ENCODE data around the gene SV2C.

The SV2C gene

GRCh38 chr5:76111477-76112174 lies 28.4 kb downstream of the SV2C start:
- no peak overlapping the region for H3K4me3 ChIP-seq (ENCODE audit: low read length)
- H3K36me3 ChIP-seq (ENCODE audit: insufficient read depth, low read depth, low read length) = no peaks in the 10 kb centered on the region
- no peaks in the 10 kb centered on the region for H3K27me3 ChIP-seq (ENCODE audit: insufficient read depth, low read length)
- peaks cover 8% of the 10 kb centered on the region; the same call in 1 of the 2 replicates for H3K4me1 ChIP-seq (ENCODE audit: insufficient read depth, low read length)
- no peaks in the 10 kb centered on the region for H3K9me3 ChIP-seq (ENCODE audit: insufficient read depth, low read depth, low read length)
- H3K27ac ChIP-seq (ENCODE audit: low read length) = no peak overlapping the region
- no peak overlapping the region for H3K9ac ChIP-seq (ENCODE audit: low read depth, low read length)

DNA sequence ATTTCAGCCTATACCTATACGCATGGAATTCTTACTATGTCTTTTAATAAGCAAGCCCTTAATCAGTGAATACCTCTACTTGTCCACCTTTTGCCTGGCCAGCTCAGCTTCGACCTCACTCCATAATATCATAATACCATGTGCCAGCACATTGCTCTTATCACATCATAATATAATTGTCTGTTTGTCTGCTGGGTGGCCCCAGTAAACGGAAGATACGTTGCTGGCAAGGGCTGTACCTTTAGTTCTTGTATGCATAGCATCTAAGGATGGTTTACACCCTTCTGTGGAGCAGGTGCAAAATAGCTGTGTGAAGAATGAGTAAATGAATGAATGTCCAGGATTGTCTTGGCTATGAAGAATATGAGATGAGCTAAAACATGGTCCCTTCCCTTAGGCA lies 29.9 kb downstream of the SV2C start:
- H3K4me1 ChIP-seq (ENCODE audit: insufficient read depth, low read length) = peaks cover 8% of the 10 kb centered on the region; the same call in 1 of the 2 replicates
- H3K9me3 ChIP-seq (ENCODE audit: insufficient read depth, low read depth, low read length) = no peaks in the 10 kb centered on the region
- H3K27me3 ChIP-seq (ENCODE audit: insufficient read depth, low read length) = no peaks in the 10 kb centered on the region
- no peak overlapping the region for H3K27ac ChIP-seq (ENCODE audit: low read length)
- no peak overlapping the region for H3K9ac ChIP-seq (ENCODE audit: low read depth, low read length)
- no peaks in the 10 kb centered on the region for H3K36me3 ChIP-seq (ENCODE audit: insufficient read depth, low read depth, low read length)
- no peak overlapping the region for H3K4me3 ChIP-seq (ENCODE audit: low read length)

DNA sequence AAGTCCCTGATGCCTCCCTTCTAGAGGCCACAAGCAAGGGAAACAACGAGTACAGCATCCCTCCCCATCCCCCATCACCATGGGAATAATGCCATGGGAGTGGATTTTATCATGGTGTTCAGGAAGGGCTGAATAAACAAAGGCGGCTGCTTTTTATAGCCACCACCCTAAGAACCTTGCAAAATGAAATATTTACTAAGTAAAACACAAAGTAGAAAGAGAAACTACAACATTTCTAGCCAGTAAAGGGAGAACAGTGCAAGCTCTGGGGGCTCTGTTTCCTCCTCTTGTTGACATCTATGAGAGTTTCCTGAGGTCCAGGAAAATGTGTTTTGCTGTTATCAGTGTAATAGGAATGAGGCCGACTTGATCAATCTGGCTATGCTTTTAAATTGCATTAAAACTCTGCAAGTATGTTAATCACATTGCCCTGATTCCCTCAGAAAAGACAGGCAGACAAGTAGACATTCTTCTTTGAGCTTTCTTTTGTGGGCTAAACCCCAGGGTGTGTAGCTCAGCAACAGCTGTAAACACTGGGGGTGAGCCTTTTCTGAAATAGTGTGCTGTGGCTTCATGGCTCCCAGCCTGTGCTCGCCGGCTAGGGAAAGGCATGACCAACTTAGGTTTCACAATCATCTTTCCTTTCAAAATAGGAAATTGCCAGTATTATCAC lies 31.1 kb downstream of the SV2C start:
- no peak overlapping the region; the same call in 1 of the 2 replicates for H3K9ac ChIP-seq (ENCODE audit: low read depth, low read length)
- no peaks in the 10 kb centered on the region for H3K9me3 ChIP-seq (ENCODE audit: insufficient read depth, low read depth, low read length)
- H3K27ac ChIP-seq (ENCODE audit: low read length) = no peak overlapping the region
- H3K27me3 ChIP-seq (ENCODE audit: insufficient read depth, low read length) = no peaks in the 10 kb centered on the region
- no peaks in the 10 kb centered on the region for H3K36me3 ChIP-seq (ENCODE audit: insufficient read depth, low read depth, low read length)
- no peak overlapping the region; the same call in 1 of the 2 replicates for H3K4me3 ChIP-seq (ENCODE audit: low read length)
- peaks cover 8% of the 10 kb centered on the region; the same call in 1 of the 2 replicates for H3K4me1 ChIP-seq (ENCODE audit: insufficient read depth, low read length)

DNA sequence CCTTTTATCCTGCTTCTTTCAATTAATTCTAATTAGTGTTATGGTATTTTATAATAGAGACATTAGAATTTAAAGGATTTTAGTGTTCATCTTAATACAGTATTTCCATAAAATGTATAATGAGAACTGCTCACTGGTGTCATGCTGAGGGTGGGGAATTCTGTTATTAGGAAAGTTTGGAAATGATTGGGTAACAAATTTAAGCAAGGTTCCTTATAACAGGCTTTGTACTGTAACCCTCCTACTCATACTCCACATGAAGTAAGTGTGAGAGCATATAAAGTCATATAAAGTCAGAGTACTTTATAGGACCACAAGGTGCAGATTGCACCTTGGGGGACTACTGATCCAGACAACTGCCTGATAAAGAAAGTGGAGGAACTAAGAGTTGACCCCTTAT lies 42.2 kb downstream of the SV2C start:
- Histone ChIP-seq H3K9me3 (ENCODE audit: insufficient read depth, low read depth, low read length) (no peaks in the 10 kb centered on the region), H3K27me3 (ENCODE audit: insufficient read depth, low read length) (no peaks in the 10 kb centered on the region), H3K36me3 (ENCODE audit: insufficient read depth, low read depth, low read length) (no peaks in the 10 kb centered on the region), H3K9ac (ENCODE audit: low read depth, low read length) (no peak overlapping the region), H3K27ac (ENCODE audit: low read length) (no peak overlapping the region), H3K4me3 (ENCODE audit: low read length) (no peak overlapping the region), H3K4me1 (ENCODE audit: insufficient read depth, low read length) (no peaks in the 10 kb centered on the region)

DNA sequence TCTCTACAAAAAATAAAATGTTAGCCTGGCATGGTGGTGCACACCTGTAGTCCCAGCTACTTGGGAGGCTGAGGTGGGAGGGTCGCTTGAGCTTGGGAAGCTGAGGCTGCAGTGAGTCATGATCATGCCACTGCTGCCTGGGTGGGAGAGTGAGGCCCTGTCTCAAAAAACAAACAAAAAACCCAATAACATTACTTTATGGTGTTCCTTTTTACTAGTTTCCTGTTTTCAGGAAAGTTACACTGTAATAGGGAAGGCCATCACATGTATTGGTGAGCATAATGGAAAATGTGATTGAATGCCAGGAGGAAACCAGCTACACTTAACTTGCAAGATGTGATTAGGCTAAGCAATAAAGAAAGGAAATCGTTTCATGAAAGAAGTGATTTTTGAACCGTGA lies 42.7 kb downstream of the SV2C start:
- no peaks in the 10 kb centered on the region for H3K4me1 ChIP-seq (ENCODE audit: insufficient read depth, low read length)
- H3K27me3 ChIP-seq (ENCODE audit: insufficient read depth, low read length) = no peaks in the 10 kb centered on the region
- no peak overlapping the region for H3K9ac ChIP-seq (ENCODE audit: low read depth, low read length)
- H3K36me3 ChIP-seq (ENCODE audit: insufficient read depth, low read depth, low read length) = no peaks in the 10 kb centered on the region
- no peaks in the 10 kb centered on the region for H3K9me3 ChIP-seq (ENCODE audit: insufficient read depth, low read depth, low read length)
- H3K27ac ChIP-seq (ENCODE audit: low read length) = no peak overlapping the region
- no peak overlapping the region for H3K4me3 ChIP-seq (ENCODE audit: low read length)

GRCh38 chr5:76134003-76134402 lies 50.8 kb downstream of the SV2C start:
- no peaks in the 10 kb centered on the region for H3K36me3 ChIP-seq (ENCODE audit: insufficient read depth, low read depth, low read length)
- no peaks in the 10 kb centered on the region; the same call in 1 of the 2 replicates for H3K27me3 ChIP-seq (ENCODE audit: insufficient read depth, low read length)
- H3K9me3 ChIP-seq (ENCODE audit: insufficient read depth, low read depth, low read length) = no peaks in the 10 kb centered on the region
- H3K4me1 ChIP-seq (ENCODE audit: insufficient read depth, low read length) = no peaks in the 10 kb centered on the region
- no peak overlapping the region for H3K4me3 ChIP-seq (ENCODE audit: low read length)
- no peak overlapping the region for H3K9ac ChIP-seq (ENCODE audit: low read depth, low read length)
- H3K27ac ChIP-seq (ENCODE audit: low read length) = no peak overlapping the region

DNA sequence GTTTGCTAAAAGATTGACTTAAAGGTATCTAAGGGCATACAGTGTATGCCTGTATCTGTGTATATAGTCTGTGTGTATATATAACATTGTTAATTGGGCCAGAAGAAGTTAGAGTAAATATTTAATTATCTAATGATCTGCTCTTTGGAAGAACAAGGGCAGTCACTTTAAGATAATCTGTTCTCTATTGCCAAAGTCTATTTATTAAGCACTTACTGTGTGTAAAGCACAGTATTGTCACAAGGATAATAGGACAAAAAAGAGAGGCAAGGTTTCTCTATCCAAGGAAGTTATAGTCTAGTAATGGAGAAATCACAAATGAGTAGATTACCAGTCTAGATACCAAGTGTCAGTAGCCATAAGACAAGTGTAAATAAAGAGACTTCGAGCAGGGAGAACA lies 51.5 kb downstream of the SV2C start:
- no peaks in the 10 kb centered on the region for H3K36me3 ChIP-seq (ENCODE audit: insufficient read depth, low read depth, low read length)
- no peaks in the 10 kb centered on the region for H3K9me3 ChIP-seq (ENCODE audit: insufficient read depth, low read depth, low read length)
- H3K4me3 ChIP-seq (ENCODE audit: low read length) = no peak overlapping the region
- no peaks in the 10 kb centered on the region for H3K4me1 ChIP-seq (ENCODE audit: insufficient read depth, low read length)
- H3K9ac ChIP-seq (ENCODE audit: low read depth, low read length) = no peak overlapping the region
- no peak overlapping the region for H3K27ac ChIP-seq (ENCODE audit: low read length)
- no peaks in the 10 kb centered on the region; the same call in 1 of the 2 replicates for H3K27me3 ChIP-seq (ENCODE audit: insufficient read depth, low read length)

- Histone ChIP-seq H3K27me3 (ENCODE audit: insufficient read depth, low read length) (no peaks in the 10 kb centered on the region; the same call in 1 of the 2 replicates), H3K36me3 (ENCODE audit: insufficient read depth, low read depth, low read length) (no peaks in the 10 kb centered on the region), H3K9me3 (ENCODE audit: insufficient read depth, low read depth, low read length) (no peaks in the 10 kb centered on the region), H3K4me3 (ENCODE audit: low read length) (no peak overlapping the region), H3K9ac (ENCODE audit: low read depth, low read length) (no peak overlapping the region), H3K27ac (ENCODE audit: low read length) (no peak overlapping the region), H3K4me1 (ENCODE audit: insufficient read depth, low read length) (no peaks in the 10 kb centered on the region)
Observed at GRCh38 chr5:76137887-76138542, 54.8 kb downstream of the SV2C start.

DNA sequence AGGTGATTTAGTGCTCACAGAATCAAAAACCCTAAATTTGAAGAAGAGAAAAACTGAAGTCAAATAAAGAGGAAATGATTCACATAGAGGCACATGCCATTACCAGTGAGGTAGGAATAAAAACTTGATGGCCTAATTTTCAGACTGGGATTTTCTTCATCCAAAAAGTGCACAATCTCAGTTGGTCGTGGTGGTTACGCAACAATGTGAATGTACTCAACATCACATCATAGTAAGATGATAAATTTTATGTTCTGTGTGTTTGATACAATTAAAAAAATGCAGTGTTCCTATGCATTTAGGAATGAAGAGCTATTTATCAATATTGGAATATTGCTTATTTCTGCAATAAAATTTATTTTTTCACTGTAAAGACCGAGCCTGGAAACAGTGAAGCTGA lies 60.7 kb downstream of the SV2C start:
- no peaks in the 10 kb centered on the region for H3K36me3 ChIP-seq (ENCODE audit: insufficient read depth, low read depth, low read length)
- no peak overlapping the region for H3K27ac ChIP-seq (ENCODE audit: low read length)
- H3K4me3 ChIP-seq (ENCODE audit: low read length) = no peak overlapping the region
- no peak overlapping the region for H3K9ac ChIP-seq (ENCODE audit: low read depth, low read length)
- no peaks in the 10 kb centered on the region for H3K9me3 ChIP-seq (ENCODE audit: insufficient read depth, low read depth, low read length)
- H3K27me3 ChIP-seq (ENCODE audit: insufficient read depth, low read length) = peaks cover 3% of the 10 kb centered on the region; the same call in 1 of the 2 replicates
- peaks cover 20% of the 10 kb centered on the region; the same call in 1 of the 2 replicates for H3K4me1 ChIP-seq (ENCODE audit: insufficient read depth, low read length)

DNA sequence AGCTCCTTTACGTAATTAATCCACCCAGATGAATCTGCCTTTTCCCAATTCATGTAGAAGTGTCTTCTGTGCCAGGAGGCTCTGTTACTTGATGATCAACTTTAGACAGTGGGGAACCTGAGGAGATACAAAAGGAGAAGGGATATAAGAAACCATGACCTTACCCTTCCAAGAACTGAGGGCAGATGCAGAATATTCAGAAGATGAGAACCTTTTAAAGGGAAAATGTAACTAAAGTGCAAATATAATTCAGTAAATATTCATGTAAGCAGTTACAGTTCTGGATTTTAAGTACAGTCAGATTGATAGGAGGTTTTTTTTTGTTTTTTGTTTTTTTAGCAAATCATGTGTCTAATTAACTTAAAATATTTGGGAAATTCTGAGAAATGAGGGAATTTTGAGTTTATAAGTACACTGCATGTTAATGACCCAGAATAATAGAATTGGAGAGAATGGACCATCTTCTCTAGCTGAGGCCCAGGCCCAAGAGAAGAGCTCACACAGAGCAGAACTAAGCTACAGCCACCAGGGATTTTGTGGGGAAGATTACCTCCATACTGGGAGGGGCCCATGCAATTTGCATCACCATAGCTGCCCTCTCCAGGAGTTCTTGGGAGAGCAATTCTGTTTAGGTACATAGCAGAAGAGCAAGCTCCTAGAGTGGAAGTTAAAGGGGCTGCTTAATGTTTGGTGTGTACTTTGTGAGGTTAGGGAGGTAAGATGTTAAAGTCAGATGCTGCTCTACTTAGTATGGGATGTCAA lies 61.5 kb downstream of the SV2C start:
- peaks cover 3% of the 10 kb centered on the region; the same call in 1 of the 2 replicates for H3K27me3 ChIP-seq (ENCODE audit: insufficient read depth, low read length)
- no peaks in the 10 kb centered on the region for H3K36me3 ChIP-seq (ENCODE audit: insufficient read depth, low read depth, low read length)
- H3K27ac ChIP-seq (ENCODE audit: low read length) = no peak overlapping the region
- H3K4me1 ChIP-seq (ENCODE audit: insufficient read depth, low read length) = peaks cover 20% of the 10 kb centered on the region; the same call in 1 of the 2 replicates
- H3K9me3 ChIP-seq (ENCODE audit: insufficient read depth, low read depth, low read length) = no peaks in the 10 kb centered on the region
- no peak overlapping the region; the same call in 1 of the 2 replicates for H3K4me3 ChIP-seq (ENCODE audit: low read length)
- H3K9ac ChIP-seq (ENCODE audit: low read depth, low read length) = no peak overlapping the region

GRCh38 chr5:76145945-76146344 lies 62.8 kb downstream of the SV2C start:
- no peaks in the 10 kb centered on the region for H3K36me3 ChIP-seq (ENCODE audit: insufficient read depth, low read depth, low read length)
- peaks cover 20% of the 10 kb centered on the region; the same call in 1 of the 2 replicates for H3K4me1 ChIP-seq (ENCODE audit: insufficient read depth, low read length)
- H3K27me3 ChIP-seq (ENCODE audit: insufficient read depth, low read length) = peaks cover 3% of the 10 kb centered on the region; the same call in 1 of the 2 replicates
- no peak overlapping the region for H3K27ac ChIP-seq (ENCODE audit: low read length)
- H3K4me3 ChIP-seq (ENCODE audit: low read length) = no peak overlapping the region
- no peaks in the 10 kb centered on the region for H3K9me3 ChIP-seq (ENCODE audit: insufficient read depth, low read depth, low read length)
- H3K9ac ChIP-seq (ENCODE audit: low read depth, low read length) = no peak overlapping the region

Measured in iPS-20b (cell line).